AG09309 (cell line): ENCODE measurements around the gene TTC7B.

ENCODE experiments used
- DNase-seq: peaks from one replicate; pipeline ENCODE4 v3.0.0-alpha.2; 2010; ENCODE audit warnings: low read depth
- H3K4me3 ChIP-seq: 2 replicates; pipeline ENCODE4 v1.5.1; 2011; ENCODE audit warnings: mild to moderate bottlenecking, low read depth, low read length, moderate library complexity; ENCODE audit not compliant: control insufficient read depth
- CTCF ChIP-seq: IDR thresholded peaks from 2 replicates; pipeline ENCODE4 v1.5.1; 2011; ENCODE audit warnings: mild to moderate bottlenecking, low read depth, low read length, inconsistent platforms; ENCODE audit not compliant: insufficient read depth, control insufficient read depth; ENCODE audit errors: missing control alignments

Gene TTC7B

DNA sequence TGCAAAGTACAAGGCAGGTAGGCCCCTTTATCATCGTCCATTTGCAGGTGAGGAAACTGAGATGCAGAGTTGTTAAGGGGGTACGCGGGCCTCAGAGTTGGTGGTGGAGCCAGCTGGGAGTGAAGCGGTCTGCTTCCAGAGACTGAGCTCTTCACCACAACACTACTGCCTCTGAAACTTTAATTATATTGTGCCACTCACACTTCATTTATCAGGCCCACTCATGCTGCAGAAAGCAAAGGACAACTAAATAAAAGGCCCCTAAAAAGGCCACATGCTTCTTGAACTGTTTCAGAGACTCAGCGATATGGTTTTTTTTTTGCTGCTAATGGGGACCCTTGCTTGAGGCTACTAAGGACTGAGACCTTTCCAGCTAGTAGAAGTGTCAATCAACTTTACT lies 153.1 kb downstream of the TTC7B start:
- no peak for DNase-seq

GRCh38 chr14:90661866-90662265 lies 154.4 kb downstream of the TTC7B start:
- no peak overlapping the region for H3K4me3 ChIP-seq
- TF ChIP-seq CTCF = no peak
- DNase-seq = no peak

More for the DNA sequence above, 153.1 kb downstream of the TTC7B start:
- no peak overlapping the region for H3K4me3 ChIP-seq
- no peak for TF ChIP-seq CTCF

GRCh38 chr14:90660865-90661570 lies 155.2 kb downstream of the TTC7B start:
- no peak for DNase-seq
- H3K4me3 ChIP-seq = no peak overlapping the region
- no peak for TF ChIP-seq CTCF

DNA sequence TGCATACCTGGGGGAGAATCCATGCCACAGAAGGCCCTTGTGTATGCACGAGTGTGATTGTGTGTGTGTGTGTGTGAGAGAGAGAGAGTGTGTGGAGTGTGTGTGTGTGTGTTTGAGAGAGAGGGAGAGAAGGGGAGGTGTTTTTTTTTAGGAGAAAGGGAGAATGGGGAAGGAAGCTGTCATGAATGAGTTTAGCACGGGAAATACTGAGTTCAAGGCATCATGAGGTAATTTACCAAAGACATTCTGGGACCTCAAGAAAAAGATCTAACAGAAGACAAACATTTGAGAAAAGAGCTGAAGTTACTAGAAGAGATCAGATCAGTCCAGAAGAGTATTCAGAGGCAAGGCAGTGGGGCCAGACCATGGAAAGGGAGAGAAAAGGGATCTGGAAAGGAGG lies 157.1 kb downstream of the TTC7B start:
- no peak for DNase-seq
- TF ChIP-seq CTCF = no peak
- no peak overlapping the region for H3K4me3 ChIP-seq

DNA sequence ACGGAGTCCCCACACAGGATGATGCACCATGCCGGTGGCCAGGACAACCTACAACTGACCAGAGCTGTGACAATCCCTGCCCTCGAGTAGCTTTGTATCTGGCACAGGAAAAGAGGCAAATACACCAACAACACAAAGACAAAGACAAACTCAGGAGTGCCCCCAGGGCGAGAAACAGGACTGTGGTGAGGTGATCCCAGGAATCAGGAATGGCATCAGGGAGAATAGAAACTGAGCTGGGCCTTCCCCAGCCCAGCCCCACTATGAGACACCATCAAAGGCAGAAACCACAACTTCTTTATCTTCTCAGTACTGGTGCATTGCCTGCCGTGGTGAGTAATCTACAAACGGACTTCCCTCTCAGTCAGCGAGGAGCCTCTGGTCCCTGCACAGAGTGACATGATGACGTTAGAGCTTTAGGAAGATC lies 157.7 kb downstream of the TTC7B start:
- TF ChIP-seq CTCF = no peak
- no peak for DNase-seq
- H3K4me3 ChIP-seq = no peak overlapping the region

- no peak overlapping the region for H3K4me3 ChIP-seq
- no peak for TF ChIP-seq CTCF
- no peak for DNase-seq
Observed at GRCh38 chr14:90656973-90657372, 159.3 kb downstream of the TTC7B start.
